ENCODE measurements around the gene PPIG. TPM values are rescaled to one million over a fixed set of nuclear protein-coding genes. Genes with fewer than 3 reads are reported as not detected.

PPIG gene
- total and polyA plus RNA-seq, 9 of the 15 experiments (the other 6 are each of a cell fraction or from before 2014, with no cell fraction given), result 52.5 to 166 (median 124) TPM

DNA sequence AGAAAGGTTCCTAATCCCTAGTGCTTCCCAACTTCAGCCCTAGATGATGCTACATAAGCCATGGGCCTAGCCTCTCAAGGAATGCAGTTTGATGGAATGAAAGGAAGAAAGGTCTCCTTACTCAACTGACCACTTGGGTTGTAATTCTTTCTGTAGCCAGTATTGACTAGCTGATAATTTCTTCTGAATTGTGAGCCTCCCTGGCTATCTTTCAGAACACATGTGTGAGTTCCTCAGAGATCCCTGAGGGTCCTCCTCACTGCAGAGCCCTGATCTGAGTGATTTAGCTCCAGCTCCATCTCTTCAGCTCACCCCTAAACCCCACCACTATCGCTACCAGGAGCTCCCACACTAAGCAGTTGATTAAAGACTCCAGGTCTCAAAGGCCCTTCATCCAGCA lies 78.6 kb downstream of the PPIG start (continued):
- TF ChIP-seq, protein P1, sequence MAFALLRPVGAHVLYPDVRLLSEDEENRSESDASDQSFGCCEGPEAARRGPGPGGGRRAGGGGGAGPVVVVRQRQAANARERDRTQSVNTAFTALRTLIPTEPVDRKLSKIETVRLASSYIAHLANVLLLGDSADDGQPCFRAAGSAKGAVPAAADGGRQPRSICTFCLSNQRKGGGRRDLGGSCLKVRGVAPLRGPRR (CRISPR knock-in tag; IDR thresholded peaks at IDR 0.05), result no peak
- TF ChIP-seq HDAC1 (IDR thresholded peaks at IDR 0.05) (peak in 1 of 2 experiments; percentile 46; a peak in 1 of 4 replicates), MED1 (CRISPR knock-in tag; IDR thresholded peaks at IDR 0.05; ENCODE audit: borderline replicate concordance) (no peak), LEF1 (IDR thresholded peaks at IDR 0.05) (peak; percentile 48; the same call in 1 of the 2 replicates), CBFA2T2 (conservative IDR thresholded peaks at IDR 0.05) (peak; percentile 83), NCOA6 (IDR thresholded peaks at IDR 0.05) (no peak), HLTF (IDR thresholded peaks at IDR 0.05) (no peak), STAT5A (IDR thresholded peaks at IDR 0.05; ENCODE audit: borderline replicate concordance, low read length) (peak; percentile 44; the same call in 1 of the 2 replicates), SOX6 (IDR thresholded peaks at IDR 0.05) (peak; percentile 61), GATAD2B (IDR thresholded peaks at IDR 0.05; ENCODE audit: borderline replicate concordance) (peak; percentile 56), U2AF2 (optimal IDR thresholded peaks at IDR 0.05; ENCODE audit: low read depth, low read length) (no peak), SMARCE1 (IDR thresholded peaks at IDR 0.05) (peak; percentile 81), RBM22 (IDR thresholded peaks at IDR 0.05; ENCODE audit: low read depth, low read length, poor library complexity, severe bottlenecking) (no peak), SMARCC2 (IDR thresholded peaks at IDR 0.05; ENCODE audit: low read depth) (peak; percentile 53; the same call in 1 of the 2 replicates), HOXB6 (CRISPR knock-in tag; IDR thresholded peaks at IDR 0.05; ENCODE audit: borderline replicate concordance) (no peak), POLR3G (IDR thresholded peaks at IDR 0.05; ENCODE audit: extremely low read depth, insufficient read length, insufficient replicate concordance) (no peak), ZNF561 (CRISPR knock-in tag; conservative IDR thresholded peaks at IDR 0.05) (no peak), ZNF644 (tag; IDR thresholded peaks at IDR 0.05; ENCODE audit: low read depth) (no peak), EP300 (IDR thresholded peaks at IDR 0.05; ENCODE audit: low read length) (peak; percentile 72; the same call in 1 of the 2 replicates), KAT2B (IDR thresholded peaks at IDR 0.05; ENCODE audit: low read depth, low read length) (no peak), CREB1 (IDR thresholded peaks at IDR 0.05) (0 out of 2 replicates have a peak, but pooled peaks have one; percentile 35), CREB1 (CRISPR knock-in tag; IDR thresholded peaks at IDR 0.05) (no peak), TEAD1 (CRISPR knock-in tag; IDR thresholded peaks at IDR 0.05) (peak in 1 of 2 experiments; percentile 38; a peak in 1 of 4 replicates), ILK (tag; IDR thresholded peaks at IDR 0.05; ENCODE audit: borderline replicate concordance, low read depth) (no peak), ARID1B (IDR thresholded peaks at IDR 0.05) (peak; percentile 92), POLR2AphosphoS5 (IDR thresholded peaks at IDR 0.05; ENCODE audit: control insufficient read depth, insufficient read depth, low read depth, low read length) (peak; percentile 73; the same call in 1 of the 2 replicates), TAF9B (IDR thresholded peaks at IDR 0.05; ENCODE audit: partially characterized antibody) (no peak), NCOA1 (IDR thresholded peaks at IDR 0.05; ENCODE audit: low read depth) (peak; percentile 51; the same call in 1 of the 2 replicates), NFIC (IDR thresholded peaks at IDR 0.05) (peak; percentile 64), ZEB2 (IDR thresholded peaks at IDR 0.05) (0 out of 2 replicates have a peak, but pooled peaks have one; percentile 20)
- TF ChIP-seq, protein P2, sequence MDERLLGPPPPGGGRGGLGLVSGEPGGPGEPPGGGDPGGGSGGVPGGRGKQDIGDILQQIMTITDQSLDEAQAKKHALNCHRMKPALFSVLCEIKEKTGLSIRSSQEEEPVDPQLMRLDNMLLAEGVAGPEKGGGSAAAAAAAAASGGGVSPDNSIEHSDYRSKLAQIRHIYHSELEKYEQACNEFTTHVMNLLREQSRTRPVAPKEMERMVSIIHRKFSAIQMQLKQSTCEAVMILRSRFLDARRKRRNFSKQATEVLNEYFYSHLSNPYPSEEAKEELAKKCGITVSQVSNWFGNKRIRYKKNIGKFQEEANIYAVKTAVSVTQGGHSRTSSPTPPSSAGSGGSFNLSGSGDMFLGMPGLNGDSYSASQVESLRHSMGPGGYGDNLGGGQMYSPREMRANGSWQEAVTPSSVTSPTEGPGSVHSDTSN (CRISPR knock-in tag; IDR thresholded peaks at IDR 0.05; ENCODE audit: low read depth), result no peak
- TF ChIP-seq, protein P2 (tag; conservative IDR thresholded peaks at IDR 0.05; ENCODE audit: low read depth), result peak; percentile 31; the same call in 1 of the 2 replicates
